ENCODE data around the gene CEP76. TPM values are rescaled to one million over a fixed set of nuclear protein-coding genes. Genes with fewer than 3 reads are reported as not detected.
"Not testable (repeated sequence)": the region's sequence is repeated elsewhere in the genome, so short reads cannot be mapped to it uniquely, and the experiment has no call there.

Gene CEP76
- total RNA-seq, 2 experiments from 2014 or later: 12.9 to 17.2 TPM

DNA sequence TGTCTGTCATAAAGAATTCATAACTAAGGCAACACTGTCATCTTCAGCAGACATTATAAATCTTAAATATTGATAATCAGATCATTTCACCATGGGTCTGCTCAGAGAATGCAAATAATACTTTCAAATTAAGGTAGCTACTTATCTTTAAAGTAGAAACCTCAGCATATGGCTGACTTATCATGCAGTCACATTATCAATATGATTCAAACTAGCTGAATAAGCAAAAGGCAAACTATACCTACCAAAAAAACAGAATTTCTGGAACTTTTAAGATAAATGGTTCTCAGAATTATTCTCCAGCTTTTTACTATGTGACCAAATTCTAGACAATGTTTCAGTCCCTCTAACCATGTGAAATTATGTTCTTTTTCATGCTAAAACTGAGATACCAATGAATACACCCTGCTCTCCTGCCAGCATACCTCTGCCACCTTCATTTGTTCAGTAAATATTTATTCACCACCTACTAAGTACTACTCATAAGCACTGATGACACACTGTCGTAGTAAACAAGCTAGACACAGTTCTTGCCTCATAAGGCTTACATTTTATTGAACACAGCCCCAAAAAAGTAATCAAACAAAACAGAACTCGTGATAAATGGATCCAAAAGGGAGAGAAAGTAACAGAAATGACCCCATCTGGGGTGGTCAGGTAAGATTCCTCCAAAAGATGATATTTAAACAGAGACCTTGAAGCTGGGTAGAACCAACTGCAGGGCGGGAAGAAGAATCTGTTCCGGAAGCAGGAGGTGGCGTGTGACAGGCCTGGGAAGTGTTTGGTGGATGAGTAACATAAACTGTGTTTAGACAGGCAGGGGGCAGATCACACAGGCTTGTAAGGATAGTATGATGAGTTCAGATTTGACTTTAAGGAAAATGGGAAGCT lies 62.3 kb downstream of the CEP76 start:
- no peak overlapping the region for H3K27ac Mint-ChIP-seq
- no peaks in the 10 kb centered on the region for H3K9me3 Mint-ChIP-seq (ENCODE audit: insufficient read depth)
- no peaks in the 10 kb centered on the region for H3K36me3 Mint-ChIP-seq (ENCODE audit: low read depth)
- peaks cover 11% of the 10 kb centered on the region for H3K27me3 Mint-ChIP-seq (ENCODE audit: low read depth)
- ChIA-PET POLR2A (no interaction called here), CTCF (interaction anchor here (0.8 to 1.1 kb wide), 2 partner anchors 11 to 19 kb away, joined by 3 read pairs; no protein-coding TSS in a partner anchor)
- H3K4me1 Mint-ChIP-seq (ENCODE audit: low read depth): no peaks in the 10 kb centered on the region
- no peak overlapping the region for H3K4me3 Mint-ChIP-seq
- DNase-seq (no peak), ATAC-seq (no peak)

GRCh38 chr18:12638644-12639124 lies 63.8 kb downstream of the CEP76 start:
- ATAC-seq: no peak
- no peaks in the 10 kb centered on the region for H3K4me1 Mint-ChIP-seq (ENCODE audit: low read depth)
- POLR2A ChIA-PET: no interaction called here

GRCh38 chr18:12637901-12638643 lies 64.5 kb downstream of the CEP76 start:
- Mint-ChIP-seq H3K27ac (no peak overlapping the region), H3K9me3 (ENCODE audit: insufficient read depth) (no peaks in the 10 kb centered on the region), H3K36me3 (ENCODE audit: low read depth) (no peaks in the 10 kb centered on the region), H3K27me3 (ENCODE audit: low read depth) (peaks cover 7% of the 10 kb centered on the region), H3K4me3 (no peak overlapping the region), H3K4me1 (ENCODE audit: low read depth) (no peaks in the 10 kb centered on the region)
- DNase-seq: no peak
- POLR2A ChIA-PET: no interaction called here
- CTCF ChIA-PET: no interaction called here
- ATAC-seq: no peak

More at GRCh38 chr18:12638644-12639124, 63.8 kb downstream of the CEP76 start:
- CTCF ChIA-PET: no interaction called here
- Mint-ChIP-seq H3K36me3 (ENCODE audit: low read depth) (no peaks in the 10 kb centered on the region), H3K27ac (no peak overlapping the region), H3K4me3 (no peak overlapping the region), H3K9me3 (ENCODE audit: insufficient read depth) (no peaks in the 10 kb centered on the region), H3K27me3 (ENCODE audit: low read depth) (peaks cover 11% of the 10 kb centered on the region)
- no peak for DNase-seq

DNA sequence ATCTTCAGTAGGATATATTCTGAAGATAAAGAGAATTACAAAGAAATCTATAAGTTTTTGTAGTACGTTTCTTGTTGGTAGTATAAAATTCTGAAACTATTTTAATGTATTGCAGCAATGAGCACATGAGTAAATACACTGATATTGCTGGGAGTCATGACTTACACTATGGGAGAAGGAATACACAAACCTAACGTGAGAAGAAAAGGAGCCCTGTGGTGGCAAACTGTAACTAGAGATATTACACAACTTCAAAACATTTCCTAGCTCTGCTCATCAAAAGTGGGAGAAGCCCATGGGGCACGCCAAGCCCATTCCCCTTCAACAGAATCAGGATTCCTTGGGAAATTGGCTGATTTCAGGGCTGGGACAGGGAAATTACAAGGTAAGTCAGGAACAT lies 65.1 kb downstream of the CEP76 start:
- POLR2A ChIA-PET: no interaction called here
- ATAC-seq (no peak), DNase-seq (no peak)
- Mint-ChIP-seq H3K4me3 (no peak overlapping the region), H3K36me3 (ENCODE audit: low read depth) (no peaks in the 10 kb centered on the region), H3K27ac (no peak overlapping the region), H3K4me1 (ENCODE audit: low read depth) (no peaks in the 10 kb centered on the region), H3K9me3 (ENCODE audit: insufficient read depth) (no peaks in the 10 kb centered on the region), H3K27me3 (ENCODE audit: low read depth) (peaks cover 5% of the 10 kb centered on the region)
- CTCF ChIA-PET: no interaction called here

- CTCF ChIA-PET: no interaction called here
- H3K27me3 Mint-ChIP-seq (ENCODE audit: low read depth): peaks cover 8% of the 10 kb centered on the region
These were observed 70.6 kb downstream of the CEP76 start for GRCh38 chr18:12631831-12632477.

GRCh38 chr18:12630136-12630535 lies 72.4 kb downstream of the CEP76 start:
- Mint-ChIP-seq H3K9me3 (ENCODE audit: insufficient read depth) (no peaks in the 10 kb centered on the region), H3K4me3 (no peak overlapping the region), H3K27ac (no peak overlapping the region), H3K4me1 (ENCODE audit: low read depth) (no peaks in the 10 kb centered on the region), H3K36me3 (ENCODE audit: low read depth) (no peaks in the 10 kb centered on the region), H3K27me3 (ENCODE audit: low read depth) (peaks cover 8% of the 10 kb centered on the region)
- POLR2A ChIA-PET: no interaction called here
- ATAC-seq (no peak), DNase-seq (no peak)
- CTCF ChIA-PET: no interaction called here

More at GRCh38 chr18:12631831-12632477, 70.6 kb downstream of the CEP76 start:
- H3K9me3 Mint-ChIP-seq (ENCODE audit: insufficient read depth): no peaks in the 10 kb centered on the region
- POLR2A ChIA-PET: no interaction called here
- no peaks in the 10 kb centered on the region for H3K36me3 Mint-ChIP-seq (ENCODE audit: low read depth)
- DNase-seq (no peak), ATAC-seq (no peak)
- H3K4me3 Mint-ChIP-seq: no peak overlapping the region
- no peaks in the 10 kb centered on the region for H3K4me1 Mint-ChIP-seq (ENCODE audit: low read depth)
- no peak overlapping the region for H3K27ac Mint-ChIP-seq

- Mint-ChIP-seq H3K4me3 (no peak overlapping the region), H3K27me3 (ENCODE audit: low read depth) (peaks cover 8% of the 10 kb centered on the region), H3K4me1 (ENCODE audit: low read depth) (no peaks in the 10 kb centered on the region), H3K36me3 (ENCODE audit: low read depth) (no peaks in the 10 kb centered on the region), H3K9me3 (ENCODE audit: insufficient read depth) (no peaks in the 10 kb centered on the region), H3K27ac (no peak overlapping the region)
- DNase-seq (no peak), ATAC-seq (no peak)
- ChIA-PET CTCF (interaction anchor here (0.8 to 1.6 kb wide), 3 partner anchors 11 to 33 kb away, joined by 3 read pairs; no protein-coding TSS in a partner anchor), POLR2A (interaction anchor here (0.6 kb wide), 1 partner anchor 653 kb away, joined by 5 read pairs; no protein-coding TSS in a partner anchor)
These were observed 73.5 kb downstream of the CEP76 start for GRCh38 chr18:12628706-12629702.

- H3K4me3 Mint-ChIP-seq; DNase-seq; ATAC-seq; H3K9me3 Mint-ChIP-seq (ENCODE audit: insufficient read depth); H3K36me3 Mint-ChIP-seq (ENCODE audit: low read depth); H3K27ac Mint-ChIP-seq; H3K27me3 Mint-ChIP-seq (ENCODE audit: low read depth); H3K4me1 Mint-ChIP-seq (ENCODE audit: low read depth); POLR2A ChIA-PET; CTCF ChIA-PET: not testable (repeated sequence)
These were observed 75.3 kb downstream of the CEP76 start for GRCh38 chr18:12627199-12627598.

GRCh38 chr18:12625241-12625640 lies 77.3 kb downstream of the CEP76 start:
- Mint-ChIP-seq H3K36me3 (ENCODE audit: low read depth) (no peaks in the 10 kb centered on the region), H3K27ac (no peak overlapping the region), H3K4me1 (ENCODE audit: low read depth) (no peaks in the 10 kb centered on the region), H3K9me3 (ENCODE audit: insufficient read depth) (no peaks in the 10 kb centered on the region), H3K4me3 (no peak overlapping the region), H3K27me3 (ENCODE audit: low read depth) (peaks cover 15% of the 10 kb centered on the region)
- DNase-seq: no peak
- CTCF ChIA-PET: no interaction called here
- POLR2A ChIA-PET: no interaction called here
- ATAC-seq: no peak
